ENCODE data around the gene AK6.
A peak's percentile ranks its signal among the peaks of the same experiment; 100 is the strongest.
"Not testable (repeated sequence)": the region's sequence is repeated elsewhere in the genome, so short reads cannot be mapped to it uniquely, and the experiment has no call there.

AK6 gene

DNA sequence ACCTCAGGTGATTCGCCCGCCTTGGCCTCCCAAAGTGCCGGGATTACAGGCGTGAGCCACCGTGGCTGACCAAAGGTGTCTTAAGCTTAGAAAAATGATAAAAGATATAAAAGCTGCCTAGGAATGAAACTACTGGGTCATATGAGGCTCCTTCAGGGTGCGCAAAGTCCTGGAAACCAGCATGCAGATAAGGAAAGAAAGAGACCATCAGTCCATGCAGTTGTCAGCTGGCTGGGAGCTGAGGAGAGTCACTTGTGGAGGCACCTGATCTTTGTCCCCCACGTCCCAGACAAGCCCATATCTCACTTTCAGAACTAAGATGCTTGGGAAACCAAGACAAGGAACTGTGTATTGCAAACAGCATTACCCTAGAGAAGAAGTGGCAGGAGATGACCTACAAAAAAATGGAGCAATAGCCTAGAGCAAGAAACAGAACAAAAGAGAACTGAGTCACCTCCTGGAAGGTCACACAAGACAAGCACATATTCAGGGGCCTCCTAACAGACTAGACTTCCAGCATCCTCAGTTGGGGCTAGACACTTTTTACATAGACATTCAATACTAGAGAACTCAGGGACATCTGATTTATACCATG is 33.9 kb downstream of the AK6 start:
- H3K4me3 ChIP-seq (ENCODE audit: low read depth, low read length): no peak overlapping the region
- TF ChIP-seq, protein P1, sequence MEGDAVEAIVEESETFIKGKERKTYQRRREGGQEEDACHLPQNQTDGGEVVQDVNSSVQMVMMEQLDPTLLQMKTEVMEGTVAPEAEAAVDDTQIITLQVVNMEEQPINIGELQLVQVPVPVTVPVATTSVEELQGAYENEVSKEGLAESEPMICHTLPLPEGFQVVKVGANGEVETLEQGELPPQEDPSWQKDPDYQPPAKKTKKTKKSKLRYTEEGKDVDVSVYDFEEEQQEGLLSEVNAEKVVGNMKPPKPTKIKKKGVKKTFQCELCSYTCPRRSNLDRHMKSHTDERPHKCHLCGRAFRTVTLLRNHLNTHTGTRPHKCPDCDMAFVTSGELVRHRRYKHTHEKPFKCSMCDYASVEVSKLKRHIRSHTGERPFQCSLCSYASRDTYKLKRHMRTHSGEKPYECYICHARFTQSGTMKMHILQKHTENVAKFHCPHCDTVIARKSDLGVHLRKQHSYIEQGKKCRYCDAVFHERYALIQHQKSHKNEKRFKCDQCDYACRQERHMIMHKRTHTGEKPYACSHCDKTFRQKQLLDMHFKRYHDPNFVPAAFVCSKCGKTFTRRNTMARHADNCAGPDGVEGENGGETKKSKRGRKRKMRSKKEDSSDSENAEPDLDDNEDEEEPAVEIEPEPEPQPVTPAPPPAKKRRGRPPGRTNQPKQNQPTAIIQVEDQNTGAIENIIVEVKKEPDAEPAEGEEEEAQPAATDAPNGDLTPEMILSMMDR (IDR thresholded peaks at IDR 0.05; ENCODE audit: low read depth, low read length): no peak

DNA sequence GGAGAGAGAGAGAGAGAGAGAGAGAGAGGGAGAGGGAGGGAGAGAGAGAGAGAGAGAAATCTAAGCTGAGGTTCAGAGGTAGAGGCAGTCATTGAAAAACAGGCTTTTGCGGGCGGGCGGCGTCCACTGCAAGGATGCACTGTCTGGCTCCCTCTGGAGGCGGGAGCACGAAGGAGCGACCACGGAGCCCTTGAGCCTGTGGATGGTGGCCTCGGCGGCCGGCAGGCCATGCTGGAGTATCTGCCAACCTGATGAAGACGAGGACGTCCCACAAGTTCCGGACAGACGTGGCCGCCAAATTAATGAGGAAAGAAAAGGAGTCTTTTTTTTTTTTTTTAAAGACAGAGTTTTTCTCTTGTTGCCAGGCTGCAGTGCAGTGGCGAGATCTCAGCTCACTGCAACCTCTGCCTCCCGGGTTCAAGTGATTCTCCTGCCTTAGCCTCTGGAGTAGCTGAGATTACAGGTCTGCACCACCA is 34.5 kb downstream of the AK6 start:
- no peak overlapping the region for H3K4me3 ChIP-seq (ENCODE audit: low read depth, low read length)
- TF ChIP-seq, protein P1 (IDR thresholded peaks at IDR 0.05; ENCODE audit: low read depth, low read length): peak; percentile 69

DNA sequence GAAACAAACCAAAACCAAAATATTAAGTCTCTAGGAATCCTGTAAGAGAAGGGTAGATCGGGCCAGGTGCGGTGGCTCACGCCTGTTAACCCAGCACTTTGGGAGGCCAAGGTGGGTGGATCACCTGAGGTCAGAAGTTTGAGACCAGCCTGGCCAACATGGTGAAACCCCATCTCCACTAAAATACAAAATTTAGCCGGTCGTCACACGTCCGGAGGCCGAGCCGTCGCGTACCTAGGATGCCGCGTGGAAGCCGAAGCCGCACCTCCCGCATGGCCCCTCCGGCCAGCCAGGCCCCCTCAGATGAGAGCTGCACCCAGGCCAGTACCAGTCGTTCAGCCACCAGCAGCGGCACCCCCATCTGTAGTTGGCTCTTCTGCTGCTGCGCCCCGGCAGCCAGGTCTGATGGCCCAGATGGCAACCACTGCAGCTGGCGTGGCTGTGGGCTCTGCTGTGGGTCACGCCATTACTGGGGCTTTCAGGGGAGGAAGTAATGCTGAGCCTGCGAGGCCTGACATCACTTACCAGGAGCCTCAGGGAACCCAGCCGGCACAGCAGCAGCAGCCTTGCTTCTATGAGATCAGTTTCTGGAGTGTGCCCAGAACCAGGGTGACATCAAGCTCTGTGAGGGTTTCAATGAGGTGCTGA is 35.5 kb downstream of the AK6 start:
- not testable (repeated sequence) for H3K4me3 ChIP-seq (ENCODE audit: low read depth, low read length)

DNA sequence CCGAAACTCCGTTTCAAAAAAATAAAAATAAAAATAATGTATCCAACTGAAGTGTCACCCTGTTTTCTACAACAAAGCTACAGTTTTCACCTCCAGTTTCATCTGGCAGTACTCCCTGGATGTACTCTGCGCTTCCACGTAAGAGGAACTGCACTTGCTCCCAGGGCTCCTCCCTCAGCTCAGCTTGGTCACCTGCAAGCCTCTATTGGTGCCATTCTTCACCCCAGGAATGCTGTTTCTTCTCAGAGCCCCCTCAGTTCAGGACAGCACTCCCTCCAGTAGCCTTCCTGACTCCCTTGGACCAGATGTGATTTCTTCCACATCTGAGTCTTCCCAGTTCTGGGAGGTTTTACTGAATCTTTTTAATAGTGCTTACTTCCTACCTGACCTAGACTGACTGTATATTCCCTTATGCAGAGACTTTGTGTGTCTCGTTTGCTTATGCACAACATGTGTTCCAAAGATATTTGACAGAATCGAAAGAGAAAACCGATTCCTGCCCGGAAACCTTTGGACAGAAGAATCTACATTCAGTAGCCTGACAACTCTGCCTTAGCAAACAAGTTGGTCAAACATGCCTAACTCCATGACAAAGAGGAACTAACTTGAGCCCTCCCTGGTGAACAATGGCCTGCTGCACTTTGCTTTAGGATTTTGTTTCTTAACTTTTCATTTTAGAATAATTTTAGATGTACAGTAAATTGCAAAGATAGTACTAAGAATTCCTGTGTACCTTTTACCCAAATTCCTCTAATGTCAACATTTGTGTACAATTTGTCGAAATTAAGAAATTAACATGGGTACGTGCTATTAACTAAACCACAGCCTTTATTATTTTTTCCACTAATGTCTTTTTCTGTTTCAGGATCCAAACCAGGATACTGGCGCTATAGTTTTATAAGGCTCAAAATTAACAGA is 37.5 kb downstream of the AK6 start:
- peak overlapping the region; percentile 55 for H3K4me3 ChIP-seq (ENCODE audit: low read depth, low read length)
- TF ChIP-seq, protein P1 (IDR thresholded peaks at IDR 0.05; ENCODE audit: low read depth, low read length): no peak

DNA sequence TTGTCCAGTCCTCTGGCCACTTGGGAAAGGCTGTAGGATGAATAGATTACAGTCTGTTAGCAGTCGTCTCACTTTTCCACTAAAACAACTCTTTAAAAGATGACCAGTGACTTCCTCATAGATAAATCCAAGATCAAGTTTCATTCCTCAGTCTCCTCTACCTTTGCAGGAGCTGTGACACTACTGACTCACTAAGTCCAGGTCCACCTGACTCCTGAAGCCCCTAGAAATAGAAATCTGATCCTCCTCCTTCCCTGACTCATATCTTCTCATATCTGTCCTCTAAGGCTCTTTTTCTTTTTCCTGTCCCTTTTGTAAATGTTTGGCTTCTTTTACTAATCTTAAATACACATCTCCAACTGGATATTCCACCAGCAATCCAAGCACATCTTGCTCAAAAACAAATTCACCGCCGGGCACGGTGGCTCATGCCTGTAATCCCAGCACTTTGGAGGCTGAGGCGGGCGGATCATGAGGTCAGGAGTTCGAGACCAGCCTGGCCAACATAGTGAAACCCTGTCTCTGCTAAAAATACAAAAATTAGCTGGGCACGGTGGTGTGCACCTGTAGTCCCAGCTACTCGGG is 39.3 kb downstream of the AK6 start:
- TF ChIP-seq, protein P1 (IDR thresholded peaks at IDR 0.05; ENCODE audit: low read depth, low read length): no peak
- no peak overlapping the region for H3K4me3 ChIP-seq (ENCODE audit: low read depth, low read length)

DNA sequence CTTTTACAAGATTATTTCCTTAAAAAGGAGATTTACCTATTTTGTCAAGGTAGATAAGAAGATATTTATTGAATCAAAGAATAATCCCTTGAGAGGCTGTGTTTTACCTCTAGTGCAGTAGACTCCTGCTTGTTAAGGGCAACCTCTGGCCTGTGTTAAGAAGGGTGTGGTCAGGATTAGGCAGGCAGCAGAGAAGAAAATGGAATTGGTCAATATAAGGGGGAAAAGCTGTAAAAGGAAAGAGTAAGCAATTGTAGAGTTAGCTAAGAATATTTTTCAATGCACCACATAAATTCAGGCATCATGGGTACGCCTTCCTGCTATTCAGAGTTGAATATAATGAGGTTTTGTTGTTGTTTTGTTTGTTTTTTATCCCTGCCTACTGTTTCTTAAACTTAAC is 43.0 kb downstream of the AK6 start:
- H3K4me3 ChIP-seq (ENCODE audit: low read depth, low read length): no peak overlapping the region
- TF ChIP-seq, protein P1 (IDR thresholded peaks at IDR 0.05; ENCODE audit: low read depth, low read length): no peak

DNA sequence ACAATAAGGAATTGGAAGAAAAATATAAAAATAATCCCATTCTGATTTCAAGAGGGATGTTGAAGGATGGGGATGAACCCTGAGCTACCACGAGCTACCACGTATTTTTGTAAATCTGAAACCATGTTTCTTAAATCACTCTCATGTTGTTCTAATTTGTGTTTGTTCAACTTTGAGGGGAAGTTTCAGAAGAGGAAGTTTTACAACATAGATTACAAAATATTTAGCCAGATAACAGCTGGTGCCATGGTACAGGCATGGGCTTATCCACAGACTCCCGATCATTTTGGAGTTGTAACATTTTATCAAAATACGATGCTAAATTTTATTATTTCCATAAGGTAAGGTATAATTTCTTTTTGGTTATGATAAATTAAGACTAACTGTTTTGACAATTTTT is 51.9 kb downstream of the AK6 start:
- H3K4me3 ChIP-seq (ENCODE audit: low read depth, low read length): no peak overlapping the region
- TF ChIP-seq, protein P1 (IDR thresholded peaks at IDR 0.05; ENCODE audit: low read depth, low read length): no peak
